Left kidney (tissue), 2 donors: ENCODE measurements around the gene RNGTT. TPM values are rescaled to one million over a fixed set of nuclear protein-coding genes. Genes with fewer than 3 reads are reported as not detected.
"Not testable (repeated sequence)": the region's sequence is repeated elsewhere in the genome, so short reads cannot be mapped to it uniquely, and the experiment has no call there.

Source experiments
- DNase-seq: peaks from one replicate; pipeline ENCODE4 v3.0.0-alpha.2; 2013
- polyA plus RNA-seq: library from polyadenylated mRNA; unstranded; fragments of 120-200 nt; gene quantifications from one replicate; pipeline ENCODE4 v1.2.1, GENCODE V29; 2013; ENCODE audit not compliant: insufficient read length

Gene RNGTT
- polyA plus RNA-seq, 1 donor, result 18.1 TPM

DNA sequence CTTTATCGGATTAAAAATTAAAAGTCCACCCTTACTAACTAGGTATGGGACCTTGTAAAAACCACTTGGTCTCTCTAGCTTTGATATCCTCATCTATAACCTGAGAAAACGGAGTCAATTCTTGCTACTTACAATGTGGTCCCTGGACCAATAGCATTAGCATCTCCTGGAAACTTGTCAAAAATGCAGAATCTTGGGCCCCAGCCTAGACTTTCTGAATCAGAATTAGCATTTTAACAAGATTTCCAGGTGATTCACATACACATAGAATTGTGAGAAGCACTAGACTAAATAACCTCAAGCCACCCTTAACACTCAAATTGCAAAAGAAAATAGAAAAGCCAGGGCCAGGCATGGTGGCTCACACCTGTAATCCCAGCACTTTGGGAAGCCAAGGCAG, 96.6 kb downstream of the RNGTT start:
- no peak for DNase-seq

DNA sequence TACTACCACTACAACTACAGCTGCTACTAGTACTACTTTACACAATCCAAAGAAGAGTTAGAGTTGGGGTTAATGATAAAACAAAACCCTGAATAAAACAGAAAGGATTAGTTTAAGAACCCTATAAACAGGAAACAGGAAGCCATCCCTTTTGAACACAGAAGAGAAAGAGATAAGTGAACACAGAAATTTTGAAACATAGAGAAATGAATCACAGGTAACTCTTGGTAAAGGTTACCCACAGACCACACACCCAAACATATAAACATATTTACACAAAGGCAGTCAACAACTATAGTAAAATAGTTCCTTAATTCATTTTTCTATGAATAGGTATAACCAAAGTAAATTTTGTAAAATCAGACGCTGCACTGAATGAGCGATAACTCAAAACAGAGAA, 98.1 kb downstream of the RNGTT start:
- no peak for DNase-seq

DNA sequence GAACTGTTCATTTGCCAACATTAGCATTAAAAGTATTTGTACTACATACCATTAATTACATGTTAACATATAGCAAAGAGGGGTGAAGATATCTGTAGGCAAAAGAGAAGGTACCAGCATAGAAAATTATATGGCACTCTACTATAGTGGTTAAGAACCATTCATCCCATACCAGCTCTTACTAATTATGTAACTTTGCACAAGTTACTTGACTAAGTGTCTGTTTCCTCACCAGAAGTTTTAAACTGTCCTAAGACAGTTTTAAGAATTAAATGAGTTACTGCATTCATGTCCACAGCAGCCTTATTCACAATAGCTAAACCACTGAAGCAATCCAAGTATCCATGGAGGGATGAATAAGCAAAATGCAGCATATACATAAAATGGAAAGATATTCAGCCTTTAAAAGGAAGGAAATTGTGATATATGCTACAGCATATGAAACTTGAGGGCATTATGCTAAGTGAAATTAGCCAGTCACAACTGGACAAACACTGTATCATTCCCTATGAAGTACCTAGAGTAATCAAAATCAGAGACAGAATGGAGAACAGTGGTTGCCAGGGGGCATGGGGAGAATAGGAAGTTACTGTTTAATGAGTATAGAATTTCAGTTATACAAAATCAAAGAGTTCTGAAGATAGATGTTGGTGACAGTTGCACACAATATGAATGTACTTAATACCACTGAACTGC, 98.9 kb downstream of the RNGTT start:
- DNase-seq, result no peak

DNA sequence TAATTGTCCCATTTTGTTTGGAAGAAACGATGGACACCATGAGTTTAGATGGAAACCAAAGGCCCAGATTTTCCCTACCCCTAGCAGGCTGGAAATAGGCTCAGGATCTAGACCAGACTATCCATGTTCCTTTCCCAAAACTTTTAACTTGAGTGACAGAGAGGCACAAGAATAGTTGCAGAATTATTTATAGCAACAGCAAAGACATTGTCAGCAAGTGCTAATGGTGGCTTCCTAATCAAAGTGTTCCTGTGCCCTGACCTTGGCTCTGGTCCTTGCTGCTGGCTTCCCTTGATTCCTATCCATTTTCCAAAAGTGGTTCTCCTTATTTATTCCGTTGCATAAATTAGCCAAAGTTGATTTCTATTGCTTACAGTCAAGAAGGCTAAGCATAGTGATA, 103.1 kb downstream of the RNGTT start:
- no peak for DNase-seq

DNA sequence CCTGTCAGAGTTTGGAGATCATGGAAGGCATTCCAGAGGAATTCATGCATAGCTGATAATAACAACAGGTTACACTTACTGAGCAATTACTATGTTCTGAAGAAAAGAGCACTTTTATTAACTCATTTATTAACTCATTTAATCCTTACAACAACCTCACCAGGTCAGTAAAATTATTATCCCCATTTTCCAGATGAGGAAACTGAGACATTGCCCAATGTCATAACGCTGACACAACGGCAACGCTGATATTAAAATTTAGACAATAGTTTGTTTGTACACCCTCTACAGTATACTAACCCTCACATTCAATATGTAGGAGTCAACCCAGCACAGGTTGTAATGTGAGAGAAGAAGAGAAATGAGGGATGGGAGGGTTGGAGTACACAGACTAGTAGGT, 105.0 kb downstream of the RNGTT start:
- no peak for DNase-seq

DNA sequence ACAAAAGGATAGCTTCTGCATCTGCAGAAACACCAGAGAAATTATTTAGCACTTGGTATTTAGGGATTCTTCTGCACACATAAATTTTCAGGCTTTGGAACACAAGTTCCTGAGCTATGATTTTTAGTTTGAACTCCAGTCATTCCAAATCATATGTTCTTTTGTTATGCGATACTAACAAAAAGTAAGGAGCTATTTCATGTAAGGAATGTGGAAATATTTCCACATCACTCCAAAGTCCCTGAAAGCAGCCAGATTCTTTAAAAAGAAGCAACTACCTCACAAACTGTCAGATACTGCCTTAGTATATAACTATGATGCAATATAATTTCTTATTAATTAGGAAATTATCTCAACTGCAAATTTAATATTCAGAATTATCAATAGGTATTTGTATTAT, 106.9 kb downstream of the RNGTT start:
- no peak for DNase-seq

DNA sequence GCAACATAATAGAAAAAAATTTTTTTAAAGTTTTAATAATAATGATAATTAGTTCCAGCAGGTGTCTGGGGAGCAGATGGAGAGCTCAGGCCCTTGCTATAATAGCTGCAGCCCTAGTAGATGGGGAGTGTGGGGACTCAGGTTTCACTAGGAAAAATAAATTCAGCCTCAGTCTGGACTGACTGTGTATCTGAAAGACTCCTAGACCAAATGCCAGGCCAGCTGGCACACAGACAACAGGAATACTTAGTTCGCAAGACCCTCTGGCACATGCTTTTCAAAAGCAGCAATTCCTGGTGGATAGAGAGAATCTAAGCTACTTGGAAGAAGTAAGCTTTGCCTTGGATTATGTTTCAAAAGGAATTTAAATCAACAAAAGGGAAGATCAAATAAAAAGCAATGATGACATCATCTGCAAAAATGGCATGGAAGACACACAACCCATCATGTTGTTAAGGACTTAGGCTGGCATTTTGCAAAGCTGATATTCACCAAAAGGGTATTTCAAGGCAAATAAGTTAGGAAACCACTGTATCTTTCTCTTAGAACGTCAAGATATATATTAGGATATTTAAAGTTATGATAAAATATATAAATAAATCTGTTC, 107.8 kb downstream of the RNGTT start:
- peak; percentile 21 for DNase-seq

DNA sequence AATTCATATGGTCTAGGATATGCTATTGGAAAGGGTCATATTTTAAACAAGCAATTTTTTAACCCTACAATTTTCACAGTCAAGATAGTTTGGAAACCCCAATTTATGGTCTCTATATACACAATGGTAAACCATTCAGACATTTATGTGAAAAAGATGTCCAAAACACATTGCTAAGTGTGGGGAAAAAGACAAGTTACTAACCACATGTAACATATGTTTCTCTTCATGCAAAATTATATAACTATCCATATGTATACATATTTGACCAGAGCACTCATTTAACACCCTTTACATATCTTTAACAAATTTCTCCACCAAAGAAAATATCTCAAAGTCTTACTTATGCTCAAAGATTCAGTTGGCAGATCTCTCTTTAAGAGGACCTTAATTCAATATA, 110.6 kb downstream of the RNGTT start:
- DNase-seq, result no peak

DNA sequence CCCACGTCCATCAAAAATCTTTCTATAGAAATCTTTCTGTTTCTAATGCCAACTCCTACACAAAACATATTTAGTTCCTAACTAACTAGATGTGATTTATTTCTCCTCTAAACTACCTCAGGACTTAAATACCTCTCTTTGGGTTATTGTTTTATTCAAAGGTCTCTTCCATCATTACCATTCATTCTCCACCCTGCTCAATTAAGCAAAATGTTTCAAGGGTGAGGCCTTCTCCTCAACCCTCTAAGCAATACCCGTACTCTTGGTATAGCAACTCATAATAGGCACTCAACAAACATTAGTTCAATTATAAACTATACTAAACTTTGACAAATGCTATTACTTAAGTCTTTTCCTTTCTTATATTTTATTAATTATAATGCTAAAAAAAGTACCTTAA, 111.4 kb downstream of the RNGTT start:
- no peak for DNase-seq

DNA sequence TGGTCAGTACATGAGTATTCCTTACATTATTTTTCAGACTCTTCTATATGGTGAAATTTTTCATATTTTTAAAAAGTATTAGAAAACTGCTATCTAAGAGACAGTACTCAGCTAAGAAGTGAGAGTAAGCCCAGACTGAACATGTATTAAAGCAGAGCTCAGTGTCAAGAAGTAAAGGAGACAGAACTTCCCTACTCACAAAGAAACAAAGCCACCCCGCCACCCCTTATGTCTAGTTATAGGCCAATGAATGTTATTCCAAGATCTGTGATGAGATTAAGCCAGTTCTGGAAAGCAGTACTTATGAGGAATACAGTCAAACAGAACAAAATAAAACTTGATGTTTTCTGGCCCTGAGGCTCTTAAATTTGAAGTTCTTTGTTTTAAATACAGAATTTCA, 114.5 kb downstream of the RNGTT start:
- no peak for DNase-seq

DNA sequence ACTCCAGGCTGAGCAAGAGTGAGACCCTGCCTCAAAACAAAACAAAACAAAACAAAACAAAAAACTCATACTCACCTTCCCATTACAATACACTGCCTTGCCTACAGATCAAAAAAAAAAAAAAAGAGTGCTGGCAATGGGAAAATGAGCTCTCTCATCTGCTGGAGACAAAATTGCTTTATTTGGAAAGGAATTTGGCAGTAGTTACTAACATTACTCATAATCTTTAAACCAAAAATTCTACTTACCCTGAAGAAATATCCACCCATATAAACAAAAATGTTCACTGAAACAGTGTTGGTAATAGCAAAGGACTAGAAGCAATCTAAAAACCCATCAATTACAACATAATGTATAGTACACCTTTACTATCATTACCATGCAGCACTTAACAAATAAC, 120.4 kb downstream of the RNGTT start:
- no peak for DNase-seq

DNA sequence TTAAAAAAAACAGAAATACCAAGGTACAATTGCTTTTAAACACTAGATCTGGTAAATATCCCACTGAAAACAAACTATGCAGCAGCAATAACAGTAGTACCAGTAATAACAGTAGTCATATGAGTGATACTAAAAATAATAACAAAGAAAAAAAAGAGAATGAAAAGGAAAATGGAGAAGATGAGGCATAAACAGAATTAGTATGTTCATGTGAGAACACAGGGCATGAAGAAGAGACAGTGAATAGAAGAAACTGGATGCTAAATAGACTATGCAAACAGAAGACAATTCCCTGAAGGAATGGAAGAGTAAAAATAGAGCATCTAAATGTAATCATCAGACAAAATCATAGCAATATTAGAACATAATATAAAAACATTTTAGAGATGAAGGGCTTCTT, 121.1 kb downstream of the RNGTT start:
- DNase-seq, result no peak

DNA sequence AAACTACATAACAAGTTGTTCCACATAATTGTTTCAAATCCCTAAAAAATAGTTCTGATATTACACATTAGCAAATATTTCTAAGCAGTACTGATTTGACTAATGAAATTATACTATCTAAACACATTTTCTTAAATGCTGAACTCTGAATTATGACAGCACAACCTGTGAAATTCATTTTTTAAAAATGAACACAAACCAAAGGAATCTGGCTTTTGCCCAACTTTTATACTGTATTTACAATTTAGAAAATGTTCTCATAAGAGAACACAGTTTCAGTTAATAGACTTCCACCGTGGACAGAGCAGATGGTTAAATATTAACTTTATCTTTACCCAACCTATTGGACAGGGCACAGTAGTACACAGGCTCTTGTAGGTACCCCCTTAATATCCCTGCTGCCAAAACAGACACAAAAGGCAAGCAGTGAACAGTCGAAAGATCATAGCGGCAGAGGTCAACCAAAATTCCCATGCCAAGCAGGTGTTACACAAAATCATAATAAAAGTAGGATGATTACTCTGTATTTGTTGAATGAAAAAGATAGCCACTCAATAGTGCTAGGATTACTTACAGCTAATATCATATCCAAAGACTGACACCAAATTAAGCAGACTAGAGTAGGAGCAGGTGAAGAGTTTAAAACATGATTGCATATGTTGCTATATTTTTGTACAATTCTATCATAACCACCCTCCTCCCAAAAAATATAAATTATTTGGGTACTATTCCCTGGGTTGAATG, 122.5 kb downstream of the RNGTT start:
- DNase-seq, result no peak

DNA sequence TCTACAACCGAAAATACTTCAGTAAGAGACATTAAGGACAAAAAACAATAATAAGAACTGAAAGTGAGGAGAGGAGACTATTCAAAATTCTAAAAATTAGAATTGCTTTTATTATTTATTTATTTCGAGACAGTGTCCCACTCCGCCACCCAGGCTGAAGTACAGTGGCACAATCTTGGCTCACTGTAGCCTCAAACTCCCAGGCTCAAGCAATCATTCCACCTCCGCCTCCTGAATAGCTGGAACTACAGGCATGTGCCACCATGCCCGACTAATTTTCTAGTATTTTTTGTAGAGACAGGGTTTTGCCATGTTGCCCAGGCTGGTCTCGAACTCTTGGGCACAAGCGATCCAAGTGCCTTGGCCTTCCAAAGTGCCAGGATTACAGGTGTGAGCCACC, 123.1 kb downstream of the RNGTT start:
- DNase-seq, result no peak

DNA sequence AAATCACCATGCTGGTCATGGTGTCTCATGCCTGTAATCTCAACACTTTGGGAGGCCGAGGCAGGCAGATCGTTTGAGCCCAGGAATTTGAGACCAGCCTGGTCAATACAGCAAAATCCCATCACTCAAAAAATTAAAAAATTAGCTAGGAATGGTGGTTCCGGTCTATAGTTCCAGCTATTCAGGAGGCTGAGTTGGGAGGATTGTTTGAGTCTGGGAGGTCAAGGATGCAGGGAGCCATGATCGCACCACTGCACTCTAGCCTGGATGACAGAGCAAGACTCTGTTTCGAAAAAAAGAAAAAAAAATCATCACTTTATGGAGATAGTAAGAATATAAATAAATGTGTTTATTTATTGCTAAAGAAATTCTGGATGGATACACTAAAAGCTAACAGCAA, 124.1 kb downstream of the RNGTT start:
- no peak for DNase-seq

DNA sequence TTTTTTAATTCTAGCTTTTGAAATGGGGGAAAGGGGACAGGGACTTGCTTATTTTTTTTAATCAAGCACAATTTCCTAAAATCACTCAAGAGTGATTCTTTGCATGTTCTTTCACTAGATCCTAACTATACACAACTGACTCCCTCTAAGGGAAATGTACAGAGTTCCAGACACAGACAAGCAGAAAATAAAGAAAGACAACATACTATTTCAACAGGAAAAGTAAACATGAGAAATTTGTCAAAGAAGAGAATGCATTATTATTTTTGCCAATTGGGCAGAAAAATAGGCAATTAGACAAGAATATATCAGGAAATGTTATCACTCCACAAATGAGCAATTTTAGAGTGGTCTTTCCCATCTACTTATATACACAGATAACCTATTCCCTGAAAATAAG, 128.2 kb downstream of the RNGTT start:
- DNase-seq, result no peak

DNA sequence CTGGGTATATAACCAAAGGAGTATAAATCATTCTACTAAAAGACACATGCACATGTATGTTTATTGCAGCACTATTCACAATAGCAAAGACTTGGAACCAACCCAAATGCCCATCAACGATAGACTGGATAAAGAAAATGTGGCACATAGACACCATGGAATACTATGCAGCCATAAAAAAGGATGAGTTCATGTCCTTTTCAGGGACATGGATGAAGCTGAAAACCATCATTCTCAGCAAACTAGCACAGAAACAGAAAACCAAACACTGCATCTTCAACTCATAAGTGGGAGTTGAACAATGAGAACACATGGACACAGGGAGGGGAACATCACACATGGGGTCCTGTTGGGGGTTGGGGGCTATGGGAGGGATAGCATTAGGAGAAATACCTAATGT, 130.3 kb downstream of the RNGTT start:
- not testable (repeated sequence) for DNase-seq

DNA sequence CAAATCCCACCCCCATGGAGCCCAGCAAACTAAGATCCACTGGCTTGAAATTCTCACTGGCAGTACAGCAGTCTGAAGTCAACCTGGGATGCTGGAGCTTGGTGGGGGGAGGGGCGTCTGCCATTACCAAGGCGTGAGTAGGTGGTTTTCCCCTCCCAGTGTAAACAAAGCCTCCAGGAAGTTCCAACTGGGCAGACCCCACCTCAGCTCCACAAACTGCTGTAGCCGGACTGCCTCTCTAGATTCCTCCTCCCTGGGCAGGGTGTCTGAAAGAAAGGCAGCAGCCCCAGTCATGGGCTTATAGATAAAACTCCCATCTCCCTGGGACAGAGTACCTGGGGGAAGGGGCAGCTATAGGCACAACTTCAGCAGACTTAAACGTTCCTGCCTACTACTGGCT, 135.8 kb downstream of the RNGTT start:
- DNase-seq, result not testable (repeated sequence)

DNA sequence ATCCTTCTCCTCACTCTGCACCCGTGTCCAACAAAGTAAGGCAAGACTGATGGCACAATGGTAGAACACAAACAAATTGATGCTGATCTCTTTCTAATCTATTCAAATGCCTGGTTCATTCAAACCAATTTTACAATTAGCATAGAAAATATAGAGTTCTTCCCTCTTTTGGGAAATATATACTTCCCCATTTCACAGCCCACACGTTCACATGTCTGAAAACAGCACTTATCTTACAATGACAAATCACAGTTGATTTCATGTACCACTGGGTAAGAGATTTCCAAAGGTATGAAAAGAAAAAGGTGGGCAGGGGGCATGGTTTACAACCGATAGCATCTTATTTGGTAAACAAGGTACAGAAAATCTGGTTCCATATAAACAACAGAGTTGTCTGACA, 137.6 kb downstream of the RNGTT start:
- DNase-seq, result no peak

DNA sequence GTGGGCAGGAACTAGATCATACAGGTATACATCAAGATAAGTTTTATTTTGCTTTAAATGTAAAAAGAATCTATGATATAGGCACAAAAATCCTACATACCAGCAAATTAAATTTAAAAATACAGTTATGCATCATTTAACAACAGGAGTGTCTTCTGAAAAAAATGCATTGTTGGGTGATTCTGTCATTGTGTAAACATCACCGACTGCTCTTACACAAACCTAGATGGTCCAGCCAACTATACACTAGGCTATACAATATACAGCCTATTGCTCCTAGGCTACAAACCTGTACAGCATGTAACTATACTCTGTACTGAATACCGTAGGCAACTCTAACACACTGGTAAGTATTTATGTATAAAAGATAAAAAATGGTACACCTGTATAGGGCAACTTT, 139.4 kb downstream of the RNGTT start:
- DNase-seq, result no peak

DNA sequence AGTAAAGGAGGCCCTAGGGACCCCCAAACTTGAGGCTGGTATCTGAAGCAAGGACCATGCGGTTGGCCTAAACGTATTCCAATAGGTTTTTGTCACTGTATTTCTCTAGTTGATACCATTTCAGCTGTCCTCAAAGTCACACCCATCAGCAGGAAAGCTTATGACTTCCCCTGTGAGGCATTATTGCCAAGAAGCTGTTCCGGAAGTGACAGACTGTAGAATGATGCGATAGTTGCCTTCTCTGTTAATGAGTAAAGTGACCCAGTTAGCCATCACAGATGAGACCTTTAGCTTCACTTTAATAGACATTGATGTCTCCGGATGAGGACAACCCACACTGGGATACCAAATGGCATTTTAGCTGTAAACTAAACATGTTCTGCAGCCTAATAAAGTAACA, 147.9 kb downstream of the RNGTT start:
- no peak for DNase-seq

DNA sequence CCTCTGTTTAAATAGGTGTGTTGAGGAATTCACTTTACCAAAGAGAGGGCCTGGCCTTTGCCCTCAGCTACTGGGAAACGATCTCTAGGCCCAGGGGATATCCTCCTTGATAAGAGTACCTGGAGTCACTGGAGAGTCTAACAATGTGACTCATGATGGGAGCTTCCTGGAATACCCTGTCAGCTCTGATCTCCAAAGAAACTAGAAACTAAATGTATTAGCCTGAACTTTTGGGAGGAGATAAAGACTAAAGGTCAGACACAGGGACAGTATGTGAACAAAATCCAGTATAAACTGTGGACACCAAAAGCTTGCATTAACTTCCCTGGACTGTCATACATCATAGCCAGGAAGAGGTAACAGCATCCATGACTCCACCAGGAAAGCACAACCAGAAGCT, 148.5 kb downstream of the RNGTT start:
- DNase-seq, result no peak

DNA sequence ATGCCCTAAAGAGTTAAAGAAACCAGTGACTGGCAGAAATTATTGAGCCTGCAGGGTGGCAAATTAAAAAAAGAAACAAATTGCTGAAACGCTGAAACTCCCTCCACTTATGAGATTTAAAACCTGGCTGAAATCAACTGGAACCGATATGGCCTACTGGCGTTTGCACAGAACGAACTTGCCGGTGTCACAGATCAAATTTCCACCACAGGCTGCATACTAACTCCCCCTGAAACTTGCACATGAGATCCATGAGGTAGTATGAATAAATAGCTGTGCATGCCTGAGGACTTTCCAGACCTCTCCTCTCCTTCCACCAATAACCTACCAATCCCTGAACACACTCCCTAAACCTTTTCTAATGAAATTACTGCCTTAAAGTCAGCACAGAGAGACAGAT, 150.4 kb downstream of the RNGTT start:
- DNase-seq, result peak; percentile 46

DNA sequence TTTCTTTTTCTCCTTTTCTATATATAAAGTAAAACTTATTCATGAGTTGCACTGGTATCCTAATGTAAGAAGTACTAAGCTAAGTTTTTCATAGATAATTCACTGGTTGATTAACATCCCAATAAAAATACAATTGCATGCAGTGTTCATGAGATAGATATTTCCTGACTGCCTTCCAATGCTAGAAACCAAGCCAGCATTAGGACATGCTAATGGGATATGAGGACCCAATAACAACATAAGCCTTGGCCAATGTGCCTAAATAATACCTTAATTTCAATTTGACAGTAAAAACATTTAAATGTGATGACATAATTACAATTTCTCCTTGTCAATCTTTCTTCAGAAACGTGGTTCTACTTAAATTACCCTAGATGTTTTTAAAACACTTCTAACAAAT, 152.7 kb downstream of the RNGTT start:
- DNase-seq, result no peak
